Measurements from ENCODE around the gene B4GALT7. TPM values are rescaled to one million over a fixed set of nuclear protein-coding genes. Genes with fewer than 3 reads are reported as not detected.

The B4GALT7 gene, protein sequence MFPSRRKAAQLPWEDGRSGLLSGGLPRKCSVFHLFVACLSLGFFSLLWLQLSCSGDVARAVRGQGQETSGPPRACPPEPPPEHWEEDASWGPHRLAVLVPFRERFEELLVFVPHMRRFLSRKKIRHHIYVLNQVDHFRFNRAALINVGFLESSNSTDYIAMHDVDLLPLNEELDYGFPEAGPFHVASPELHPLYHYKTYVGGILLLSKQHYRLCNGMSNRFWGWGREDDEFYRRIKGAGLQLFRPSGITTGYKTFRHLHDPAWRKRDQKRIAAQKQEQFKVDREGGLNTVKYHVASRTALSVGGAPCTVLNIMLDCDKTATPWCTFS
- total RNA-seq (2021), result 26.3 TPM in 2 replicates
- long read RNA-seq, transcript B4GALT7-201 (6 exons, 1,747 nt), result major isoform, 172 of 201 reads
- long read RNA-seq, transcript B4GALT7-204 (6 exons, 1,064 nt), result minor isoform, 7 of 201 reads
- long read RNA-seq, partial matches to known transcripts, result 4 of 201 reads
- long read RNA-seq, other reads (novel, unspliced or antisense), result 17 of 201 reads

DNA sequence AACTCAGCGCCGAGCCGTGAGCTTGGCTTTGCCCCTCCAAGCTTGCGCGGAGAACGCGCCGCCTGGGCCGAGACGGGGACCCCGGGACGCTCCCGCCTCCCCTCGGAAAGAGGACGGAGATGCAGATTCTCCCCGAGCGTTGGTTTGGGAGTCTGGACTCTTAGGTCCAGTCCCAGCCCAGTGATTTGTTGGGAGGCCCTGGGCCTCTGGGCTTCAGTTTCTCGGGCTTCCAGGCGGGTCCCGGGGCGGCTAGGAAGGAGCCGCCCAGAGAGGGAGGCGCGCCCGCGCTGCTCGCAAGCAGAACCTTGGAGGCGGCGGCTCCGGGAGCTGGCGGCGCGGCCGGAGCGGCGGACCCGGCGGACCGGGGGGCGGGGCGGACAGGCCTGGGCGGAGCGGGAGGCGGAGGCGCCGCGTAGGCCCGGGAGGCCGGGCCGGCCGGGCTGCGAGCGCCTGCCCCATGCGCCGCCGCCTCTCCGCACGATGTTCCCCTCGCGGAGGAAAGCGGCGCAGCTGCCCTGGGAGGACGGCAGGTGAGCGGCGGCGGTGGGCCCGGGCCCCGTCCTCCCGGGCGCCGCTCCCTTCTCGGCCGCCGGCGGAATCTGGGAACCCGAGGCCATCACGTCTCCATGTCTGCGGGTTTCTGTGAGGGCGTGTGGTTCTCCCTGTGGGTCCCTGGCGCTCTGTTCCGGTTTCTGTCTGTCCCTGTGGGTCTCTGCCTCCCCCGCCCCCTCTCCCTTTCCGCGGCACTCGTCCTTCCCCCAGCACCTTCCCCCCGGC, at the start of gene B4GALT7:
Gene B4GALT7, plus strand, starts transcription at position 402 of the 777 bp plus-strand sequence. Its CDS starts 79 bp downstream, at position 481.
- no peaks in the 10 kb centered on the region for H3K9me3 ChIP-seq (ENCODE audit: control insufficient read depth, low read depth, low read length)

More for the DNA sequence above, at the start of gene B4GALT7:
- Mint-ChIP-seq H3K36me3 (ENCODE audit: insufficient read depth in 1 of 3, low read depth in 3 of 3) (peaks cover 15 to 29% (median 22%) of the 10 kb centered on the region in 3 experiments), H3K27me3 (ENCODE audit: low read depth) (peaks cover 11% of the 10 kb centered on the region), H3K4me1 (peaks cover 11 to 16% of the 10 kb centered on the region in 2 experiments), H3K27ac (peak within 1 kb of the TSS; percentile 17 to 74 (median 46); a peak in 6 of 7 replicates), H3K4me3 (peak within 1 kb of the TSS; percentile 83 to 96), H3K9me3 (no peaks in the 10 kb centered on the region; a peak in 1 of 5 replicates)
- Histone ChIP-seq H3K9ac (ENCODE audit: extremely low read depth, insufficient read length, low read length) (peak within 1 kb of the TSS; percentile 69), H4K91ac (ENCODE audit: insufficient read length, low read depth, low read length) (no peak within 1 kb of the TSS), H3K14ac (ENCODE audit: insufficient read depth, low read length) (peak within 1 kb of the TSS; percentile 39; the same call in 1 of the 2 replicates), H3K79me1 (ENCODE audit: insufficient read depth, low read depth, low read length, poor library complexity, severe bottlenecking) (no peaks in the 10 kb centered on the region), H3K27me3 (ENCODE audit: insufficient read depth, low read length) (no peaks in the 10 kb centered on the region), H3K23ac (ENCODE audit: insufficient read length, low read depth, low read length) (no peak within 1 kb of the TSS), H2BK12ac (ENCODE audit: insufficient read length, low read depth, low read length) (no peak within 1 kb of the TSS), H2BK20ac (ENCODE audit: low read depth, low read length, poor library complexity, severe bottlenecking) (no peak within 1 kb of the TSS), H3K18ac (ENCODE audit: insufficient read length, low read depth, low read length) (no peak within 1 kb of the TSS), H4K8ac (replicated peaks; ENCODE audit: insufficient read length, low read depth, low read length) (no peak within 1 kb of the TSS), H2BK120ac (ENCODE audit: low read depth, low read length, poor library complexity, severe bottlenecking) (no peak within 1 kb of the TSS), H3K56ac (ENCODE audit: insufficient read length, low read depth, low read length) (no peak within 1 kb of the TSS), H2BK5ac (ENCODE audit: insufficient read length, low read length) (no peak within 1 kb of the TSS), H3K79me2 (ENCODE audit: insufficient read depth, low read length) (no peaks in the 10 kb centered on the region), H3K4ac (ENCODE audit: low read depth, low read length) (no peak within 1 kb of the TSS), H2AK5ac (ENCODE audit: insufficient read length, low read length) (no peak within 1 kb of the TSS), H2AFZ (ENCODE audit: low read length) (no peak within 1 kb of the TSS), H3K4me1 (ENCODE audit: insufficient read depth, low read length) (peaks cover 3% of the 10 kb centered on the region; the same call in 1 of the 2 replicates), H3K4me2 (ENCODE audit: insufficient read depth, insufficient read length, low read length) (peak within 1 kb of the TSS; percentile 95), H3K27ac (ENCODE audit: insufficient read length, low read depth, low read length) (no peak within 1 kb of the TSS), H3K23me2 (ENCODE audit: insufficient read length, low read depth, low read length, poor library complexity, severe bottlenecking) (peaks cover 6% of the 10 kb centered on the region), H4K5ac (ENCODE audit: insufficient read length, low read depth, low read length) (no peak within 1 kb of the TSS), H2BK15ac (ENCODE audit: low read depth, low read length) (no peak within 1 kb of the TSS), H4K20me1 (ENCODE audit: control insufficient read depth, insufficient read depth, insufficient read length) (no peaks in the 10 kb centered on the region), H3T11ph (ENCODE audit: low read length) (no peak within 1 kb of the TSS)
- peak; percentile 76 for DNase-seq
- no CpG with 5 or more reads among the region's 86 CpGs for WGBS (ENCODE audit: extremely low coverage, insufficient read length, low lambda C conversion rate)
- TF ChIP-seq, protein P1, sequence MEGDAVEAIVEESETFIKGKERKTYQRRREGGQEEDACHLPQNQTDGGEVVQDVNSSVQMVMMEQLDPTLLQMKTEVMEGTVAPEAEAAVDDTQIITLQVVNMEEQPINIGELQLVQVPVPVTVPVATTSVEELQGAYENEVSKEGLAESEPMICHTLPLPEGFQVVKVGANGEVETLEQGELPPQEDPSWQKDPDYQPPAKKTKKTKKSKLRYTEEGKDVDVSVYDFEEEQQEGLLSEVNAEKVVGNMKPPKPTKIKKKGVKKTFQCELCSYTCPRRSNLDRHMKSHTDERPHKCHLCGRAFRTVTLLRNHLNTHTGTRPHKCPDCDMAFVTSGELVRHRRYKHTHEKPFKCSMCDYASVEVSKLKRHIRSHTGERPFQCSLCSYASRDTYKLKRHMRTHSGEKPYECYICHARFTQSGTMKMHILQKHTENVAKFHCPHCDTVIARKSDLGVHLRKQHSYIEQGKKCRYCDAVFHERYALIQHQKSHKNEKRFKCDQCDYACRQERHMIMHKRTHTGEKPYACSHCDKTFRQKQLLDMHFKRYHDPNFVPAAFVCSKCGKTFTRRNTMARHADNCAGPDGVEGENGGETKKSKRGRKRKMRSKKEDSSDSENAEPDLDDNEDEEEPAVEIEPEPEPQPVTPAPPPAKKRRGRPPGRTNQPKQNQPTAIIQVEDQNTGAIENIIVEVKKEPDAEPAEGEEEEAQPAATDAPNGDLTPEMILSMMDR (conservative IDR thresholded peaks at IDR 0.05), result no peak
